H1 (cell line): Measurements from ENCODE around the gene CHAT. TPM values are rescaled to one million over a fixed set of nuclear protein-coding genes. Genes with fewer than 3 reads are reported as not detected.

Experiments
- polyA plus RNA-seq, 7 experiments: library from polyadenylated mRNA; depleted of rRNA in 3 of 7; stranded (reverse) in 5 of 7; unstranded in 2 of 7; fragments of >200 nt in 5 of 7; fragments of 200-250 nt in 2 of 7; gene quantifications; 1 replicate in 5 of 7; 2 replicates in 1 of 7; 4 replicates in 1 of 7; pipeline versions ENCODE4 v1.2.1 to v1.2.3, GENCODE V29; 2011 to 2013; ENCODE audit warnings: missing spikeins in 2 of 7, mixed read lengths in 2 of 7
- total RNA-seq: library from RNA; stranded (reverse); fragmentation: NEBNext Ultra II Directional; extraction: Animal tissue kit (Norgen Biotek cat#: 25700); gene quantifications from 2 replicates; pipeline ENCODE4 v1.2.1, GENCODE V29; 2021
- TF ChIP-seq, protein P1 (sequence below): fragments of 300-600 bp; sonication (generic); IDR thresholded peaks from 2 replicates; pipeline ENCODE4 v1.7.1; 2012; ENCODE audit warnings: low read length, moderate library complexity, mild to moderate bottlenecking, inconsistent platforms; ENCODE audit not compliant: insufficient replicate concordance

Gene CHAT
- total and polyA plus RNA-seq, 2 of the 8 experiments (the other 6 are each of a cell fraction or from before 2014, with no cell fraction given): not detected

DNA sequence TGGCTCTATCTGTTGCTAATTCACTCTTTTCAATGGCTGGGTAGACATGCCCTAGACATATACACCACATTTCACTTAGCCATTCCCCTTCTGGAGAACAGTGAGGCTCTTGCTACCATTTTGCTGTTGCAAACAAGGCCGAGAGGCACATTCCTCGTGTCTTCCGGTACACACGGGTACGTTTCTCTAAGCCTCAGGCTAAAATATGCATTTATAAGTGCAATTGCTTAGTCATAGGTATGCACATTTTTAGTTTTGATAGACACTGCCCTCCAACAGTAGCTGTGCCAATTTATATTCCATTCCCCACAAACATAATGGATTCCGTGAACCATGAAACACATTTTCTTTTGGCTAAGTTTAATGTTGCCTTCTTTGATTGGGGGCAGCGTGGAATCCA lies 13.2 kb downstream of the CHAT start (continued):
- TF ChIP-seq, protein P1, sequence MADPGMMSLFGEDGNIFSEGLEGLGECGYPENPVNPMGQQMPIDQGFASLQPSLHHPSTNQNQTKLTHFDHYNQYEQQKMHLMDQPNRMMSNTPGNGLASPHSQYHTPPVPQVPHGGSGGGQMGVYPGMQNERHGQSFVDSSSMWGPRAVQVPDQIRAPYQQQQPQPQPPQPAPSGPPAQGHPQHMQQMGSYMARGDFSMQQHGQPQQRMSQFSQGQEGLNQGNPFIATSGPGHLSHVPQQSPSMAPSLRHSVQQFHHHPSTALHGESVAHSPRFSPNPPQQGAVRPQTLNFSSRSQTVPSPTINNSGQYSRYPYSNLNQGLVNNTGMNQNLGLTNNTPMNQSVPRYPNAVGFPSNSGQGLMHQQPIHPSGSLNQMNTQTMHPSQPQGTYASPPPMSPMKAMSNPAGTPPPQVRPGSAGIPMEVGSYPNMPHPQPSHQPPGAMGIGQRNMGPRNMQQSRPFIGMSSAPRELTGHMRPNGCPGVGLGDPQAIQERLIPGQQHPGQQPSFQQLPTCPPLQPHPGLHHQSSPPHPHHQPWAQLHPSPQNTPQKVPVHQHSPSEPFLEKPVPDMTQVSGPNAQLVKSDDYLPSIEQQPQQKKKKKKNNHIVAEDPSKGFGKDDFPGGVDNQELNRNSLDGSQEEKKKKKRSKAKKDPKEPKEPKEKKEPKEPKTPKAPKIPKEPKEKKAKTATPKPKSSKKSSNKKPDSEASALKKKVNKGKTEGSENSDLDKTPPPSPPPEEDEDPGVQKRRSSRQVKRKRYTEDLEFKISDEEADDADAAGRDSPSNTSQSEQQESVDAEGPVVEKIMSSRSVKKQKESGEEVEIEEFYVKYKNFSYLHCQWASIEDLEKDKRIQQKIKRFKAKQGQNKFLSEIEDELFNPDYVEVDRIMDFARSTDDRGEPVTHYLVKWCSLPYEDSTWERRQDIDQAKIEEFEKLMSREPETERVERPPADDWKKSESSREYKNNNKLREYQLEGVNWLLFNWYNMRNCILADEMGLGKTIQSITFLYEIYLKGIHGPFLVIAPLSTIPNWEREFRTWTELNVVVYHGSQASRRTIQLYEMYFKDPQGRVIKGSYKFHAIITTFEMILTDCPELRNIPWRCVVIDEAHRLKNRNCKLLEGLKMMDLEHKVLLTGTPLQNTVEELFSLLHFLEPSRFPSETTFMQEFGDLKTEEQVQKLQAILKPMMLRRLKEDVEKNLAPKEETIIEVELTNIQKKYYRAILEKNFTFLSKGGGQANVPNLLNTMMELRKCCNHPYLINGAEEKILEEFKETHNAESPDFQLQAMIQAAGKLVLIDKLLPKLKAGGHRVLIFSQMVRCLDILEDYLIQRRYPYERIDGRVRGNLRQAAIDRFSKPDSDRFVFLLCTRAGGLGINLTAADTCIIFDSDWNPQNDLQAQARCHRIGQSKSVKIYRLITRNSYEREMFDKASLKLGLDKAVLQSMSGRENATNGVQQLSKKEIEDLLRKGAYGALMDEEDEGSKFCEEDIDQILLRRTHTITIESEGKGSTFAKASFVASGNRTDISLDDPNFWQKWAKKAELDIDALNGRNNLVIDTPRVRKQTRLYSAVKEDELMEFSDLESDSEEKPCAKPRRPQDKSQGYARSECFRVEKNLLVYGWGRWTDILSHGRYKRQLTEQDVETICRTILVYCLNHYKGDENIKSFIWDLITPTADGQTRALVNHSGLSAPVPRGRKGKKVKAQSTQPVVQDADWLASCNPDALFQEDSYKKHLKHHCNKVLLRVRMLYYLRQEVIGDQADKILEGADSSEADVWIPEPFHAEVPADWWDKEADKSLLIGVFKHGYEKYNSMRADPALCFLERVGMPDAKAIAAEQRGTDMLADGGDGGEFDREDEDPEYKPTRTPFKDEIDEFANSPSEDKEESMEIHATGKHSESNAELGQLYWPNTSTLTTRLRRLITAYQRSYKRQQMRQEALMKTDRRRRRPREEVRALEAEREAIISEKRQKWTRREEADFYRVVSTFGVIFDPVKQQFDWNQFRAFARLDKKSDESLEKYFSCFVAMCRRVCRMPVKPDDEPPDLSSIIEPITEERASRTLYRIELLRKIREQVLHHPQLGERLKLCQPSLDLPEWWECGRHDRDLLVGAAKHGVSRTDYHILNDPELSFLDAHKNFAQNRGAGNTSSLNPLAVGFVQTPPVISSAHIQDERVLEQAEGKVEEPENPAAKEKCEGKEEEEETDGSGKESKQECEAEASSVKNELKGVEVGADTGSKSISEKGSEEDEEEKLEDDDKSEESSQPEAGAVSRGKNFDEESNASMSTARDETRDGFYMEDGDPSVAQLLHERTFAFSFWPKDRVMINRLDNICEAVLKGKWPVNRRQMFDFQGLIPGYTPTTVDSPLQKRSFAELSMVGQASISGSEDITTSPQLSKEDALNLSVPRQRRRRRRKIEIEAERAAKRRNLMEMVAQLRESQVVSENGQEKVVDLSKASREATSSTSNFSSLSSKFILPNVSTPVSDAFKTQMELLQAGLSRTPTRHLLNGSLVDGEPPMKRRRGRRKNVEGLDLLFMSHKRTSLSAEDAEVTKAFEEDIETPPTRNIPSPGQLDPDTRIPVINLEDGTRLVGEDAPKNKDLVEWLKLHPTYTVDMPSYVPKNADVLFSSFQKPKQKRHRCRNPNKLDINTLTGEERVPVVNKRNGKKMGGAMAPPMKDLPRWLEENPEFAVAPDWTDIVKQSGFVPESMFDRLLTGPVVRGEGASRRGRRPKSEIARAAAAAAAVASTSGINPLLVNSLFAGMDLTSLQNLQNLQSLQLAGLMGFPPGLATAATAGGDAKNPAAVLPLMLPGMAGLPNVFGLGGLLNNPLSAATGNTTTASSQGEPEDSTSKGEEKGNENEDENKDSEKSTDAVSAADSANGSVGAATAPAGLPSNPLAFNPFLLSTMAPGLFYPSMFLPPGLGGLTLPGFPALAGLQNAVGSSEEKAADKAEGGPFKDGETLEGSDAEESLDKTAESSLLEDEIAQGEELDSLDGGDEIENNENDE: no peak
